GM12864 (cell line): Measurements from ENCODE around the gene SLC7A6.

Source experiments
- DNase-seq: peaks from one replicate; pipeline ENCODE4 v3.0.0-alpha.2; 2011; ENCODE audit warnings: low read depth
- H3K4me3 ChIP-seq: 2 replicates; pipeline ENCODE4 v1.5.1; 2011; ENCODE audit warnings: mild to moderate bottlenecking, low read depth, low read length, control low read depth
- CTCF ChIP-seq: IDR thresholded peaks from 2 replicates; pipeline ENCODE4 v1.5.1; 2011; ENCODE audit warnings: low read depth, mild to moderate bottlenecking, moderate library complexity, low read length, control low read depth, inconsistent platforms; ENCODE audit errors: missing control alignments

SLC7A6 gene

DNA sequence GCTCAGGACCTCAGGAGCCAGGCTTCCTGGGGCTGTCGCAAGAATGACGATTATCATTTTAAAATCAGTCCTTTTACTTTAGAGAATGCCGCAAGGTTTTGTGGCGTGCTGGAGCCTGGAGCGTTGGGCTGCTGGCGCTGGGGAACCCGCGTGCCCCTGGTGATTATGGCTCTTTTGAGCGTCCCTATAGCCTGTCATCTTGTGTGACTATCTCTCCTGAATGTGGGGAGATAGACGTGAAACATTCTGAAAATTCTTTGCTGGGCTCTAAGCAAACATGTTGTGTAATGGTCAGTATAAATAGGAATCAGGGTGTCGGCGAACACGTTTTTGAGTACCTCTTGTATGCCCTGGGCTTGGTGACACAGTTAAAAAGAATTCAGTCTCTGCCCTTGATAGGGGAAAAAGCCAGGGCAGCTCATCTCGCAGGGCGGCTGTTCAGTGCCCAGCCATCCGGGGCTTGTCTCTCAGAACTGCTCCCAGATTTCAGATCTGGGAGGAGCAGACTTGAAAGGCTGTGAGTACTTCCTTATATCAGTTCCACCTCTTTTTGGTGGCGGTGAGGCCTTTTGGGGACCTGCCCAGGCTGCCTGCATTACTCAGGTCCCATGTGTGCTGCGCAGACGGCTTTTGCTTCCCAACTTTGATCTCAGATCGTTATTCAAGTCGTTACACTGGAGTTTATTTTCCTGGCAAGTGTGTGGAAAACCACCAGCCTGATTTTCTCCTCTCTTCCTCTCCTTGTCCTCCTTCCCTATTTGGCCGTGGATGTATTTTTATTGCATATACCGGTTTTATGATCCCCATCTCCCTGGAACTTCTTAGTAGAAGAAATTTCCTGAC, 973 bp downstream of the SLC7A6 start:
- no peak for TF ChIP-seq CTCF
- DNase-seq = no peak
- H3K4me3 ChIP-seq = peak overlapping the region; percentile 79

GRCh38 chr16:68267612-68268405, 3.5 kb downstream of the SLC7A6 start:
- DNase-seq = no peak
- no peak overlapping the region for H3K4me3 ChIP-seq
- no peak for TF ChIP-seq CTCF

- DNase-seq = no peak
- H3K4me3 ChIP-seq = no peak overlapping the region
- TF ChIP-seq CTCF = no peak
Measured at GRCh38 chr16:68269793-68270192, 5.5 kb downstream of the SLC7A6 start.

DNA sequence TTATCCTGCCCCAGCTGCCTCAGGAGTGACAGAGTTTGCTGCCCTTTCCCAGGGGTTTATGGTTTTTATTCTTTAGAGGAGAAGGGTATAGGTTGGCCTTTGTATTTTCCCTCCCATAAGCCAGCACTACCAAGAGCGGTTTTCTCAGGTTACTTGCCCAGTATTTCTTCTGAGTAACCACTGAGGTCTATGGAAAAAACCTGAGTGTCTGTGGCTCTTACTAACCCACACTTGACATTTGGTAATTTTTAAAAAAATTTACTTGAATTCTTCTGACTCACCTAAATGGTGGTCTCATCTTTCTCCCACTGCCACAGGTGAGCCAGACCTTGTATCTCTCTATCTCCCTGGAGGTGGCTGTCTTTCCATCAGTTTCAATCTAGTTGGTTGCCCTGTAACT, 6.0 kb downstream of the SLC7A6 start:
- H3K4me3 ChIP-seq = no peak overlapping the region
- TF ChIP-seq CTCF = no peak
- DNase-seq = no peak

- TF ChIP-seq CTCF = no peak
- DNase-seq = no peak
- H3K4me3 ChIP-seq = no peak overlapping the region
Measured at GRCh38 chr16:68272507-68273209, 8.3 kb downstream of the SLC7A6 start.

- TF ChIP-seq CTCF = no peak
- H3K4me3 ChIP-seq = no peak overlapping the region
- DNase-seq = no peak
Measured at GRCh38 chr16:68273459-68273858, 9.1 kb downstream of the SLC7A6 start.
